WI38 (cell line): ENCODE data around the gene NUTM2G.
"Not testable (repeated sequence)": the region's sequence is repeated elsewhere in the genome, so short reads cannot be mapped to it uniquely, and the experiment has no call there.

ENCODE experiments used
- H3K4me3 ChIP-seq: 2 replicates; pipeline ENCODE4 v1.5.1; 2011; ENCODE audit warnings: low read depth, mild to moderate bottlenecking, control low read depth, low read length
- TF ChIP-seq, protein P1 (sequence below): IDR thresholded peaks from 2 replicates; pipeline ENCODE4 v1.5.1; 2012; ENCODE audit warnings: low read depth, mild to moderate bottlenecking, control low read depth, low read length

Gene NUTM2G, protein sequence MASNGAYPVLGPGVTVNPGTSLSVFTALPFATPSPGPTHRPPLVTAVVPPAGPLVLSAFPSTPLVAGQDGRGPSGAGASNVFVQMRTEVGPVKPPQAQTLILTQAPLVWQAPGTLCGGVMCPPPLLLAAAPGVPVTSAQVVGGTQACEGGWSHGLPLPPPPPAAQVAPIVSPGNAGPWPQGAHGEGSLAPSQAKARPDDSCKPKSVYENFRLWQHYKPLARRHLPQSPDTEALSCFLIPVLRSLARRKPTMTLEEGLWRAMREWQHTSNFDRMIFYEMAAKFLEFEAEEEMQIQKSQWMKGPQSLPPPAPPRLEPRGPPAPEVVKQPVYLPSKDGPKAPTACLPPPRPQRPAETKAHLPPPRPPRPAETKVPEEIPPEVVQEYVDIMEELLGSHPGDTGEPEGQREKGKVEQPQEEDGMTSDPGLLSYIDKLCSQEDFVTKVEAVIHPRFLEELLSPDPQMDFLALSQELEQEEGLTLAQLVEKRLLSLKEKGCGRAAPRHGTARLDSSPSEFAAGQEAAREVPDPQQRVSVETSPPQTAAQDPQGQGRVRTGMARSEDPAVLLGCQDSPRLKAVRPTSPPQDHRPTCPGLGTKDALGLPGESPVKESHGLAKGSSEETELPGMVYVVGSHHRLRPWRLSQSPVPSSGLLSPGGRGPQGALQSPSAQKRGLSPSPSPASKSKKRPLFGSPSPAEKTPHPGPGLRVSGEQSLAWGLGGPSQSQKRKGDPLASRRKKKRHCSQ

DNA sequence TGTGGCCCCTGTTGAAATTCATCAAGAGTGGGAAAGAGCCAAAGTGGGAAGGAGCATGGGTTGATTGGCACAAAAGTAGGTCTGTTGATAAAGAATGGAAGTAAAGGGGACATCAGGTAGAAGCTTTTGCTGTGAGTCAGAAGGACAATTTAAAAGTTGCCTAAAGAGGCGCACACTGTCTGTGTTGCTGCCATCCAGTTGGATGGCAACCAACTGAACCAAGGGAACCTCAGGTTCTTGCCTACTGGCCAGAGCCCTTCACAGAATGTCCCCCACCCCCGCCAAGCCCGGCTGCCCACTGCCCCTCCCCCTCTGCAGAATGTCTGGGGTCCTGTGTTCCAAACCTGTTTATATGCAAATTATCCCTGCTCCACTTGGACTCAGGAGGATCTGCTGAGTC lies at the start of gene NUTM2G:
Gene NUTM2G (plus strand): TSS at position 301 of the 400 bp plus-strand sequence. CDS start 182 bp downstream, outside the sequence.
- H3K4me3 ChIP-seq, result not testable (repeated sequence)

DNA sequence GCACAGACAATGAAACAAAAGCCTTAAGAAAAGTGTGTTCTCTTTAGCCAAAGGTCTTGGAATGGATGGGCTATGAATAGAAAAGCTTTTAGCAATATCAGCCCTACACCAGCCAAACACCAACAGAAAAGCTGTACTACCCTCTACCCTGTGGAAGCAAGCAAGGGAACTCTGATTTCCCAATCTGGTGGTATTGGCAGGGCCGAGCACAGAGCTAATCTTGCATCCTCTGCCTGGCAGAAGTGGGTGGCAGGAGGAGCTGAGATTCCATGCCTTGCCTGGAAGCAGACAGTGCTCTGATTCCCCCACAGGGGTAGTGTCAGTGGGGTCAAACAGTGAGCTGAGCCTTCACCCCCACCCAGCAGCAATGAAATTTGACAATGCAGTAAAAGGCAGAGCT lies 44.7 kb upstream of the NUTM2G start:
- TF ChIP-seq, protein P1, sequence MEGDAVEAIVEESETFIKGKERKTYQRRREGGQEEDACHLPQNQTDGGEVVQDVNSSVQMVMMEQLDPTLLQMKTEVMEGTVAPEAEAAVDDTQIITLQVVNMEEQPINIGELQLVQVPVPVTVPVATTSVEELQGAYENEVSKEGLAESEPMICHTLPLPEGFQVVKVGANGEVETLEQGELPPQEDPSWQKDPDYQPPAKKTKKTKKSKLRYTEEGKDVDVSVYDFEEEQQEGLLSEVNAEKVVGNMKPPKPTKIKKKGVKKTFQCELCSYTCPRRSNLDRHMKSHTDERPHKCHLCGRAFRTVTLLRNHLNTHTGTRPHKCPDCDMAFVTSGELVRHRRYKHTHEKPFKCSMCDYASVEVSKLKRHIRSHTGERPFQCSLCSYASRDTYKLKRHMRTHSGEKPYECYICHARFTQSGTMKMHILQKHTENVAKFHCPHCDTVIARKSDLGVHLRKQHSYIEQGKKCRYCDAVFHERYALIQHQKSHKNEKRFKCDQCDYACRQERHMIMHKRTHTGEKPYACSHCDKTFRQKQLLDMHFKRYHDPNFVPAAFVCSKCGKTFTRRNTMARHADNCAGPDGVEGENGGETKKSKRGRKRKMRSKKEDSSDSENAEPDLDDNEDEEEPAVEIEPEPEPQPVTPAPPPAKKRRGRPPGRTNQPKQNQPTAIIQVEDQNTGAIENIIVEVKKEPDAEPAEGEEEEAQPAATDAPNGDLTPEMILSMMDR, result no peak
- H3K4me3 ChIP-seq, result no peak overlapping the region

DNA sequence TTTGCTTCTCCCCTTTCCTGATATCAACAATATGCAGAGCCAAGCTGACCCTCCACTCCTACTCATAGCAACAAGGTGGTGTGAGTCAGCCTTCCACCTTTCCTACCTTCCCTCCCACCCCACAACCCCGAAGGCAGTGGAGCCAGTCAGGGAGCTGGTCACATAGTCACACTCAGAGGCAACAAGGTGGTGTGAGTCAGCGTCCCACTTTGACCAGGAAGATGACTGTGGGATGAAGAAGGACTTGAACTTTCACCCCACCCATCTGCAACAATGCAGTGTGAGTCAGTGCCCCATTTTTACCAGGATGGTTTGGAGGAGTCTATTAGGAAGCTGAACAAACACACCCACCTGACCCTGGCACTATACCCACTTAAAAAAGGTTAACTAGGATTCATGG lies 44.2 kb upstream of the NUTM2G start:
- H3K4me3 ChIP-seq, result no peak overlapping the region
- TF ChIP-seq, protein P1, result no peak

DNA sequence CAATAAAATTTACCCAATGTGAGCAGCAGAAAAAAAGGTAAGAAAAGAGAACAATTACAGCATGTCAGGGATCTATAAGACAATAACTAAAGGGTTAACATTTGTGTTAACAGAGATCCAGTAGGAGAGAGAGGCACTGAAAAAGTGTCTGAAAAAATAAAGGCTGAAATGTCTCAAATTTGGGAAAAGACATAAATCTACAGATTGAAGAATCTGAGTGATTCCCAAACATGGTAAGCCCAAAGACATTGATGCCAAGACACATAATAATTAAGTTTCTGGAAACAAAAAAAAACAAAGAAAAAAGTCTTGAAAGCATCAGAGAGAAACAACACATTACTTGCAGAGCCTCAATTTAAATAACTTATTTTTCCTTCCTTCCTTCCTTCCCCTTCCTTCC lies 43.2 kb upstream of the NUTM2G start:
- TF ChIP-seq, protein P1, result no peak
- H3K4me3 ChIP-seq, result no peak overlapping the region

DNA sequence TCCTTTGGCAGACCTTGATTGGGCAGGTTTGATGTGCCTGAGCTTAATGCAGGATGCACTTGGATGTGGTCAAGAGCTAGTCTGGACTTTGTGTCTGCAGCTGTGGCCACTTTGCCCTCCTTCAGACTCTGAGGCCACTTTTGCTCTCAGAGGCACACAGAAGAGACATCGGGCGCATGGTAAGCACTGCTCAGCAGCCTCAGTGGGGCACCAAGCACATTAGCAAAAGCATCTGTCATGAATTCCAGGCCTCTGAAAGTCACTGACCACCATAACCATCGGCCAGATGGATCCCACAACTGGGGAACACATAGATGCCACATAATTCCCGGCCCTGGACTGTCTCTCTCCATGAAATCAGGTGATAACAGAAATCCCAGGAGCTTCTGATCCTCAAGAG lies 40.1 kb upstream of the NUTM2G start:
- TF ChIP-seq, protein P1, result no peak
- no peak overlapping the region for H3K4me3 ChIP-seq

DNA sequence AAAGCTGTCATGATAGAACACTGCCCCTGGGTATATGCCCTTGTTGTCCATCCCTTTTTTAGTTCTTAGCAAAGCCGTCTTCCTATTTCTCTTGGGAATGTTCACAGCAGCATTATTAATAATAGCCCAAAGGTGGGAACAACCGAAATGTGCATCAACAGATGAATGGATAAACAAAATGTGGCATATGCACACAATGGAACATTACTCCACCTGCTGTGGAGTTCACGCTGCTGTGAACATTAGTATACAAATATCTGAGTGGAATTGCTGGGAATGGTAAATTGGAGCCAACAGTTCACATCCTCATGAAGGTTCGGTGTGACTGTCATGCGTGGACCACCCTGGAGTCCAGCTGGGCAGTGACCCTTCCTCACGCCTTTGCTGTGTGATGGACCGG lies 36.5 kb upstream of the NUTM2G start:
- TF ChIP-seq, protein P1, result no peak
- H3K4me3 ChIP-seq, result no peak overlapping the region

DNA sequence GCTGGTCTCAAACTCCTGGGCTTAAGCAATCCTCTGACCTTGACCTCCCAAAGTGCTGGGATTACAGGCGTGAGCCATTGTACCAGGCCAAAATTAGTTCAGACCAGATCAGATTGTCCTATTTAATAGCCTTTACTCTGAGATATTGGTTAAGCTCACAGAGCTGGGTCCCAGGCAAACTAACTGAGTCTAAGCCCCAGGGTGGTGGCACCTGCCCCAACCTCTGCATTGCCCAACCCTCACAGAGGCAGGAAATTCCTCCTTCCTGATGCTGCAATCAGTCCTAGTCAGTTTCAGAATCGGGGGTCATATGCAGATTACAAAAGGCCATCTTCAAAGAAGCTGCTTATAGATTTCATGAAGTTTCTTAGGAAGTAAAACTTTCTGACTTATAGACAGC lies 28.6 kb upstream of the NUTM2G start:
- H3K4me3 ChIP-seq, result not testable (repeated sequence)

DNA sequence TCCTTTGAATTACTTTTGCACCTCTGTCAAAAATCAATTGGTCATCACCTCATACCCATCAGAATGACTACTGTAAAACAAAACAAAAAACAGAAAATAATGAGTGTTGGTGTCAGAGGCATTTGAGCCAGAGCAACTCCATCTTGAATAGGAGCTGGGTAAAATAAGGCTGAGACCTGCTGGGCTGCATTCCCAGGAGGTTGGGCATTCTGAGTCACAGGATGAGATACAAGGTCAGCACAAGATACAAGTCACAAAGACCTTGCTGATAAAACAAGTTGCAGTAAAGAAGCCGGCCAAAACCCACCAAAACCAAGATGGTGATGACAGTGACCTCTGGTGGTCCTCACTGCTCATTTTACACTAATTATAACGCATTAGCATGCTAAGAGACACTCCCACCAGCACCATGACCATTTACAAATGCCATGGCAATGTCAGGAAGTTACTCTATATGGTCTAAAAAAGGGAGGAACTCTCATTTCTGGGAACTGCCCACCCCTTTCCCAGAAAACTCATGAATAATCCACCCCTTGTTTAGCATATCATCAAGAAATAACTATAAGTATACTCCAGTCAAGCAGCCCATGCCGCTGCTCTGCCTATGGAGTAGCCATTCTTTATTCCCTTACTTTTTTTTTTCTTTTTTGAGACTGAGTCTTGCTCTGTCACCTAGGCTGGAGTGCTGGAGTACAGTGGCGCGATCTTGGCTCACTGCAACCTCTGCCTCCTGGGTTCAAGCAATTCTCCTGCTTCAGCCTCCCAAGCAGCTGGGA lies 23.5 kb upstream of the NUTM2G start:
- H3K4me3 ChIP-seq, result not testable (repeated sequence)

DNA sequence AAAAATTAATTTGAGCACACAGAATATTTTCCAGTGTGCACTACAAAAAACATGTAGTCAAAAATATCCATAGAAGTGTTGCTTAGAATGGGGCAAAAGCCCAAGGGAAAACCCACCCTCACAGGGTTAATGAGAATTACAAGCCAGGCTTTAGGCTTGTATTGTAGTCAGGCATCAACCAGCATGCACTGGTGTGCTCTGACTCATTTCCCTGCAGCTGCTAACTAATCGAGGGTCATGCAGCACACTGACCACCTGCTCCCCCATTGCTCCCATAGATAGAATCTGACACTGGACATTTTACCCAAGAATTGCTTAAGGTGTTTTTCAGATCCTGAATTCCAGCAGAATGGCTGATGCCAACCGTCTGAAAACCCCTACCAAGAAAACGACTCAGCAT lies 20.2 kb upstream of the NUTM2G start:
- H3K4me3 ChIP-seq, result not testable (repeated sequence)

DNA sequence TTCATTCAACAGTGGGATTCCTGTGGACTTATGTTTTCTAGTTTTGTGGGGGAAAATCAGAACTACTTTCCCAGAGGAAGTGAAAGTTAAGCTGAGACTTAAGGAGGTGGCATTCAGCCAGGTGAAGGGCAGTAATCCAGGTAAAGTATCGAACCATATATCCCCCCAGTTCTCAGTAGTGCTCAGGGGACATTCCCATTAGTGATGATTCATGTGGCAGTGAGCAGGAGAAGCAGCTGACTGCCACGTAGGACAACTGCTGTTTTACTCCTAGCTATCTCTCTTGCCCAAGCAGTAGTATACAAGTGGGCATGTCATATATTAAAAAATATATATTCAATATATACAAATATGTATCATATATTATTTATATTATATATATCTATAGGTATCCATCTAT lies 13.1 kb upstream of the NUTM2G start:
- H3K4me3 ChIP-seq, result not testable (repeated sequence)

DNA sequence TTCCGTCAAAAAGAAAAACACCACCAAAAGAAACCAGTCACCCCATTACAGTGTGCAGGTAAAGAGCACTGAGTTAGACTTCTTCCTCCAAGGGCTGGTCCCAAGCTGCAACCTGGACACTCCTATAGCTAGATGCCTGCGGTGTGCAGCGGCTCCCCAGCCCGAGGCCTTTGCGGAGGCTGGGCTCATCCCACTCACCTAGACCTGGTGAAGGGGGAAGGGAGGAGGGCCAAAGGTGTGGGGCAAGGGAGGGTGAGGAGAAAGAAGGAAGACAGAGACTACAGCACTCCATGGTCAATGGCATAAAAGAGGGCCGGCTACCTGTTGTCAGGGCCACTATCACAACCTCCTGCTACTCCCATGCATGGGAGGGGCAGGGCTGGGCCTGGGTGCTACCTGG lies 12.1 kb upstream of the NUTM2G start:
- H3K4me3 ChIP-seq, result not testable (repeated sequence)

DNA sequence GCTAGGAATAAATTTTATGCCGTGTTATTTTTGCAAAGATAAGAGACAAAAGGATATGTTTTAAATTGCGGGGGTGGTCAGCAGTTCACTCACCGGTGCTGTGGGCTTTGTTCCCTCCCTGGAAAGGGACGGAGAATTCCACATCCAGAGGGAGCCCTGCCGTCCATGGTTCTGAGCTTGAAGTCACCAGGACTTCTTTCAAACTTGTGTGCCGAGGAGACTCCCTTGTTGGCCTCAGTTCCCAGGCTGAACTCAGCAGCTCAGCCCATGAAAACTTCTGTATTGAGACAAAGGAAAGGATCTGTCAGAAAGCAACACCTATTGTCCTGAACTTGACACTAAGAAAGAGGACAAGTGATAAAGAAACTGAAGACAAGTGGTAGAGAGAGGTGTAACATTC lies 10.1 kb upstream of the NUTM2G start:
- not testable (repeated sequence) for H3K4me3 ChIP-seq

DNA sequence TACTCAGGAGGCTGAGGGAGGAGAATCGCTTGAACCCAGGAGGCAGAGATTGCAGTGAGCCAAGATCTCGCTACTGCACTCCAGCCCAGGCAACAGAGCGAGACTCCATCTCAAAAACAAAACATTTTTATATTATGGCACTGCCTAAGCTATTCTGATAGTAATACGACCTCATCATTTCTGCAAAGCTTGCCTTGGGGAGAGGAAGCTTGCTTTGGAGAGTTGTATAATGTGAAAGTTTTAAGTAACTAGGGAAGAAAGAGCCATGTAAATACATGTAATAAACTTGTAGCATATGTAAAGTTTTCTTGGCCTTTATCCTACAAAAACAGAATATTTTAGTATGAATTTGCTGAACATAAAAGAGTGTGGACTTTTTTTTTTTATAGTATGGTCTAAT lies 7.8 kb upstream of the NUTM2G start:
- not testable (repeated sequence) for H3K4me3 ChIP-seq

DNA sequence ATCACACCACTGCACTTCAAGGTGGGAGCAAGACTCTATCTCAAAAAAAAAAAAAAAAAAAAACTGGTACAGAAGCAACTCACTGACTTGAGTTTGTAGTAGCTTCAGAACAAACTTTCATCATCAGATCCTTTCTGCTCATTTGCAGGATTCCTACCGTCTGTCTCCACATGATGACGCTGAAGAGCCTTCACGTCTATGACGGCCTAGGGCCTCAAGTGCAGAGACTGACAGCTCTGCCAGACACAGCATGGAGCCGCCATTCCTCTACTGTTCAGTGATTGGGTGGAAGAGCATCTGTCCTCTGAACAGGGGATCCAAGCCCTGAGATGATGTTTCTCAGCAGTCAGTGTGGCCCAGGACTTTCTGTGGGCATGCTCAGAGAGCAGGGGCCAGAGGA lies 3.1 kb upstream of the NUTM2G start:
- H3K4me3 ChIP-seq, result not testable (repeated sequence)
